Stomach (tissue), 9 donors: ENCODE results near the gene RETREG3. TPM values are rescaled to one million over a fixed set of nuclear protein-coding genes. Genes with fewer than 3 reads are reported as not detected.
A peak's percentile ranks its signal among the peaks of the same experiment; 100 is the strongest.

Experiments used
- DNase-seq, 2 donors: peaks; one replicate each; pipeline versions ENCODE4 v3.0.0 to v3.0.0-alpha.2; 2013 to 2019
- H3K27ac ChIP-seq, 5 donors: fragments of 200-600 bp in 4 of 5; sonication (generic) in 4 of 5; one replicate each; pipeline ENCODE4 v1.5.1; 2013 to 2019; ENCODE audit warnings: mild to moderate bottlenecking in 1 of 5, moderate library complexity in 1 of 5
- H3K27me3 ChIP-seq, 3 donors: fragments of 200-600 bp; sonication (generic); one replicate each; pipeline ENCODE4 v1.5.1; 2017 to 2019; ENCODE audit warnings: mixed run types in 1 of 3
- H3K36me3 ChIP-seq, 4 donors: fragments of 200-600 bp; sonication (generic); 1 replicate in 3 of 4; 2 replicates in 1 of 4; pipeline ENCODE4 v1.5.1; 2016 to 2019
- H3K4me1 ChIP-seq, 4 donors: fragments of 200-600 bp; sonication (generic); one replicate each; pipeline ENCODE4 v1.5.1; 2016 to 2019
- H3K4me3 ChIP-seq, 4 donors: fragments of 200-600 bp; sonication (generic) in 3 of 4; one replicate each; pipeline ENCODE4 v1.5.1; 2016 to 2019; ENCODE audit warnings: mild to moderate bottlenecking in 1 of 4
- H3K9me3 ChIP-seq, 4 donors: fragments of 200-600 bp; sonication (generic); one replicate each; pipeline ENCODE4 v1.5.1; 2016 to 2019
- CTCF ChIP-seq, 7 experiments: fragments of 450-650 bp in 4 of 7; fragments of 200-600 bp in 3 of 7; sonication (generic) in 3 of 7; IDR thresholded peaks; one replicate each; pipeline ENCODE4 v1.5.1; 2016 to 2019; ENCODE audit warnings: antibody characterized with exemption in 7 of 7, control low read depth in 2 of 7, mild to moderate bottlenecking in 1 of 7
- EP300 ChIP-seq: sonication (generic); formaldehyde crosslinking; IDR thresholded peaks from one replicate; pipeline ENCODE4 v1.6.1; 2017; ENCODE audit warnings: antibody characterized with exemption
- POLR2A ChIP-seq, 4 donors: fragments of 450-650 bp; IDR thresholded peaks; one replicate each; pipeline ENCODE4 v1.6.1; 2016; ENCODE audit warnings: antibody characterized with exemption in 4 of 4, control low read depth in 2 of 4, mild to moderate bottlenecking in 1 of 4, moderate library complexity in 1 of 4
- POLR2AphosphoS5 ChIP-seq, 3 donors: sonication (generic); formaldehyde crosslinking; IDR thresholded peaks; one replicate each; pipeline ENCODE4 v1.6.1; 2016; ENCODE audit warnings: antibody characterized with exemption in 3 of 3
- WGBS, 5 donors: extraction: QIAGEN DNeasy Blood & Tissue Kit in 3 of 5; methylation state at CpG; one replicate each; pipeline versions ENCODE4 v1.1.5 to v1.1.7; 2013 to 2018; 5-methylcytosine and 5-hydroxymethylcytosine counted together
- intact Hi-C: fragments of 100-400 bp; cut with DNase I; formaldehyde crosslinking; loops from one replicate; pipeline ENCODE4 v1.15.1; 2023; ENCODE audit warnings: low total_unique reads
- polyA plus RNA-seq, 3 donors: library from polyadenylated mRNA; stranded (reverse); fragments of 200-250 nt; gene quantifications; one replicate each; pipeline ENCODE4 v1.2.3, GENCODE V29; 2013
- total RNA-seq, 5 donors: library from RNA; depleted of rRNA; stranded (reverse); fragments of >200 nt; gene quantifications; one replicate each; pipeline versions ENCODE4 v1.1.0 to v1.2.3, GENCODE V29; 2014 to 2016
- donor health status: healthy with polysubstance abuse.
- donor health status: Bipolar disorder and iron deficiency.
- donor health status: healthy.

RETREG3 gene
- total and polyA plus RNA-seq, 8 donors = 9.5 to 74.8 (median 25.5) TPM

GRCh38 chr17:42573095-42573494, 36.1 kb downstream of the RETREG3 start:
- 73 to 87% (median 79%) methylated on average over 4 of the region's 4 CpGs for WGBS, 5 donors
- no peak for DNase-seq
- Histone ChIP-seq H3K36me3 (peaks cover 59 to 81% (median 71%) of the 10 kb centered on the region in 4 donors), H3K4me3 (no peak overlapping the region), H3K27ac (peak overlapping the region in 4 of 5 donors; percentile 22 to 74 (median 62)), H3K27me3 (no peaks in the 10 kb centered on the region), H3K9me3 (no peaks in the 10 kb centered on the region), H3K4me1 (peaks cover 35 to 88% (median 62%) of the 10 kb centered on the region in 4 donors)
- intact Hi-C loops = no loop called here
- TF ChIP-seq POLR2AphosphoS5 (IDR thresholded peaks at IDR 0.05) (no peak), CTCF (IDR thresholded peaks at IDR 0.05) (no peak), EP300 (no peak), POLR2A (IDR thresholded peaks at IDR 0.05) (no peak)

- Histone ChIP-seq H3K4me1 (peaks cover 35 to 87% (median 60%) of the 10 kb centered on the region in 4 donors), H3K4me3 (peak overlapping the region in 1 of 4 donors; percentile 14), H3K27me3 (no peaks in the 10 kb centered on the region), H3K27ac (peak overlapping the region; percentile 55 to 74 (median 68)), H3K36me3 (peaks cover 59 to 81% (median 71%) of the 10 kb centered on the region in 4 donors), H3K9me3 (no peaks in the 10 kb centered on the region)
- WGBS, 5 donors = 27 to 62% (median 41%) methylated on average over 12 of the region's 12 CpGs
- intact Hi-C loops = no loop called here
- peak; percentile 83 to 84 for DNase-seq
- TF ChIP-seq POLR2A (IDR thresholded peaks at IDR 0.05) (no peak), POLR2AphosphoS5 (IDR thresholded peaks at IDR 0.05) (peak in 2 of 3 donors; percentile 9 to 35), EP300 (no peak)
These were observed 37.5 kb downstream of the RETREG3 start for GRCh38 chr17:42571435-42572225.

GRCh38 chr17:42568341-42569111, 40.6 kb downstream of the RETREG3 start:
- WGBS, 5 donors = 78 to 90% (median 84%) methylated on average over 14 of the region's 14 CpGs
- intact Hi-C loops = no loop called here
- TF ChIP-seq EP300 = no peak
- no peak for TF ChIP-seq POLR2A (IDR thresholded peaks at IDR 0.05)
- no peak for TF ChIP-seq POLR2AphosphoS5 (IDR thresholded peaks at IDR 0.05)
- no peak for TF ChIP-seq CTCF (IDR thresholded peaks at IDR 0.05)
- H3K36me3 ChIP-seq = peaks cover 68 to 79% (median 76%) of the 10 kb centered on the region in 4 donors
- no peak for DNase-seq
- H3K4me1 ChIP-seq = peaks cover 52 to 90% (median 84%) of the 10 kb centered on the region in 4 donors
- H3K27ac ChIP-seq = peak overlapping the region; percentile 13 to 99 (median 97)
- no peaks in the 10 kb centered on the region for H3K27me3 ChIP-seq
- H3K4me3 ChIP-seq = peak overlapping the region in 3 of 4 donors; percentile 87 to 94 (median 91)
- H3K9me3 ChIP-seq = no peaks in the 10 kb centered on the region

GRCh38 chr17:42566883-42567573, 42.1 kb downstream of the RETREG3 start, which contains the start of gene MLX:
TSS of gene MLX (plus strand) at chr17:42567100. CDS start at chr17:42567125, 25 bp downstream.
- DNase-seq = peak; percentile 97 to 98
- no peaks in the 10 kb centered on the region for H3K9me3 ChIP-seq
- H3K27me3 ChIP-seq = no peaks in the 10 kb centered on the region
- peak within 1 kb of the TSS; percentile 89 to 99 (median 97) for H3K27ac ChIP-seq
- WGBS, 5 donors = 0% methylated on average over 39 to 72 of the region's 72 CpGs
- intact Hi-C loops = no loop called here
- no peak for TF ChIP-seq EP300
- TF ChIP-seq POLR2A (IDR thresholded peaks at IDR 0.05) = peak in 1 of 4 donors; percentile 25
- no peak for TF ChIP-seq CTCF (IDR thresholded peaks at IDR 0.05)
- TF ChIP-seq POLR2AphosphoS5 (IDR thresholded peaks at IDR 0.05) = peak; percentile 67 to 92 (median 82)
- peaks cover 52 to 87% (median 86%) of the 10 kb centered on the region in 4 donors for H3K4me1 ChIP-seq
- peaks cover 53 to 66% (median 61%) of the 10 kb centered on the region in 4 donors for H3K36me3 ChIP-seq
- H3K4me3 ChIP-seq = peak within 1 kb of the TSS; percentile 73 to 94 (median 89)
